H1 (cell line): Measurements from ENCODE around the gene PPP1R3C. TPM values are rescaled to one million over a fixed set of nuclear protein-coding genes. Genes with fewer than 3 reads are reported as not detected.

Experiments
- CTCF ChIA-PET: fragments of 300-600 bp; sonication (Branson Sonifier 250); formaldehyde crosslinking; loops from one replicate; lab custom pipeline; 2021; ENCODE audit not compliant: partially characterized antibody; lab: Charles Lee
- POLR2A ChIA-PET: fragments of 300-600 bp; sonication (Branson Sonifier 250); formaldehyde crosslinking; loops from one replicate; lab custom pipeline; 2021; ENCODE audit warnings: inconsistent platforms; ENCODE audit not compliant: partially characterized antibody; lab: Charles Lee
- DNase-seq, 2 experiments: peaks; one replicate each; pipeline versions ENCODE4 v3.0.0 to v3.0.0-alpha.2; 2010 to 2022; ENCODE audit warnings: low spot score in 2 of 2, low read depth in 1 of 2, mixed read lengths in 1 of 2
- FAIRE-seq: peaks from 2 replicates; lab custom pipeline; 2011; peaks lifted over from hg19 to GRCh38; lab: Jason Lieb, UNC
- H2AFZ ChIP-seq: 2 replicates; pipeline ENCODE4 v1.8.1; 2012; ENCODE audit warnings: low read length, inconsistent platforms
- H2AK5ac ChIP-seq: 2 replicates; pipeline ENCODE4 v1.6.1; 2013; ENCODE audit warnings: low read depth, low read length
- H2BK120ac ChIP-seq: replicated peaks from 2 replicates; pipeline ENCODE3; 2013; ENCODE audit warnings: low read depth, low read length, inconsistent platforms
- H2BK12ac ChIP-seq: 2 replicates; pipeline ENCODE4 v1.6.1; 2013; ENCODE audit warnings: low read depth, low read length
- H2BK15ac ChIP-seq: 2 replicates; pipeline ENCODE4 v1.6.1; 2013; ENCODE audit warnings: low read length
- H2BK20ac ChIP-seq: 2 replicates; pipeline ENCODE4 v1.6.1; 2013; ENCODE audit warnings: low read length
- H2BK5ac ChIP-seq: 2 replicates; pipeline ENCODE4 v1.6.1; 2013; ENCODE audit warnings: low read depth, low read length
- H3K14ac ChIP-seq: 2 replicates; pipeline ENCODE4 v1.6.1; 2013; ENCODE audit warnings: inconsistent platforms; ENCODE audit not compliant: insufficient read length
- H3K18ac ChIP-seq: 2 replicates; pipeline ENCODE4 v1.6.1; 2013; ENCODE audit warnings: low read length; ENCODE audit errors: extremely low read depth
- H3K23ac ChIP-seq: 2 replicates; pipeline ENCODE4 v1.6.1; 2013; ENCODE audit warnings: inconsistent platforms; ENCODE audit not compliant: insufficient read length
- H3K23me2 ChIP-seq: 2 replicates; pipeline ENCODE4 v1.6.1; 2013; ENCODE audit warnings: low read depth, low read length
- H3K27ac ChIP-seq: 2 replicates; pipeline ENCODE4 v1.6.1; 2011; ENCODE audit warnings: low read depth, low read length, inconsistent platforms
- H3K27me3 ChIP-seq, 4 experiments: replicated peaks in 1 of 4; 1 replicate in 1 of 4; 2 replicates in 3 of 4; pipeline versions ENCODE4 v1.6.1 to v1.8.1; 2011 to 2013; ENCODE audit warnings: low read length in 3 of 4, mild to moderate bottlenecking in 3 of 4, inconsistent platforms in 2 of 4, mixed read lengths in 2 of 4, moderate library complexity in 1 of 4; ENCODE audit not compliant: control insufficient read depth in 3 of 4, insufficient read depth in 3 of 4; ENCODE audit errors: extremely low read depth in 1 of 4
- H3K36me3 ChIP-seq, 4 experiments: 2 replicates each; pipeline versions ENCODE4 v1.6.1 to v1.8.1; 2011 to 2013; ENCODE audit warnings: mild to moderate bottlenecking in 4 of 4, low read length in 3 of 4, moderate library complexity in 2 of 4, control low read depth in 1 of 4, inconsistent platforms in 1 of 4; ENCODE audit not compliant: insufficient read depth in 4 of 4, control insufficient read depth in 2 of 4
- H3K4ac ChIP-seq: replicated peaks from 2 replicates; pipeline ENCODE3; 2013; ENCODE audit warnings: low read length, low read depth, mixed read lengths, inconsistent platforms; ENCODE audit not compliant: insufficient read length
- H3K4me1 ChIP-seq, 4 experiments: replicated peaks in 1 of 4; 1 replicate in 1 of 4; 2 replicates in 3 of 4; pipeline versions ENCODE4 v1.6.1 to v1.8.1; 2011 to 2013; ENCODE audit warnings: low read length in 3 of 4, inconsistent platforms in 2 of 4, mixed read lengths in 1 of 4; ENCODE audit not compliant: insufficient read depth in 4 of 4, control insufficient read depth in 3 of 4
- H3K4me2 ChIP-seq, 2 experiments: 2 replicates each; pipeline versions ENCODE4 v1.6.1 to v1.8.1; 2011 to 2013; ENCODE audit warnings: low read depth in 2 of 2, low read length in 2 of 2, control low read depth in 1 of 2, inconsistent platforms in 1 of 2, mild to moderate bottlenecking in 1 of 2; ENCODE audit not compliant: insufficient read depth in 1 of 2
- H3K4me3 ChIP-seq, 4 experiments: fragments of 200-600, 300-600 bp in 1 of 4; sonication (generic), shearing (Covaris generic), sonication (Bioruptor Twin) in 1 of 4; 2 replicates each; pipeline versions ENCODE4 v1.5.1 to v1.8.1; 2011 to 2016; ENCODE audit warnings: low read length in 4 of 4, low read depth in 3 of 4, control low read depth in 2 of 4, inconsistent platforms in 2 of 4, mild to moderate bottlenecking in 2 of 4, mixed read lengths in 1 of 4, moderate library complexity in 1 of 4; ENCODE audit not compliant: insufficient read depth in 2 of 4; ENCODE audit errors: extremely low read depth in 1 of 4
- H3K56ac ChIP-seq: replicated peaks from 2 replicates; pipeline ENCODE3; 2013; ENCODE audit warnings: low read depth, mild to moderate bottlenecking, mixed read lengths, low read length, inconsistent platforms; ENCODE audit not compliant: insufficient read length
- H3K79me1 ChIP-seq: 2 replicates; pipeline ENCODE4 v1.6.1; 2013; ENCODE audit warnings: low read depth, low read length, control low read depth
- H3K79me2 ChIP-seq, 2 experiments: 2 replicates each; pipeline versions ENCODE4 v1.6.1 to v1.8.1; 2012 to 2013; ENCODE audit warnings: low read length in 2 of 2, mild to moderate bottlenecking in 2 of 2, inconsistent platforms in 1 of 2; ENCODE audit not compliant: insufficient read depth in 2 of 2, control insufficient read depth in 1 of 2
- H3K9ac ChIP-seq, 4 experiments: replicated peaks in 1 of 4; 1 replicate in 1 of 4; 2 replicates in 3 of 4; pipeline versions ENCODE4 v1.6.1 to v1.8.1; 2011 to 2013; ENCODE audit warnings: low read depth in 3 of 4, low read length in 3 of 4, control low read depth in 2 of 4, mild to moderate bottlenecking in 2 of 4, moderate library complexity in 2 of 4, inconsistent platforms in 1 of 4; ENCODE audit errors: extremely low read depth in 1 of 4
- H3K9me3 ChIP-seq, 2 experiments: 2 replicates each; pipeline versions ENCODE4 v1.6.1 to v1.8.1; 2012 to 2013; ENCODE audit warnings: mild to moderate bottlenecking in 2 of 2, moderate library complexity in 2 of 2, control low read depth in 1 of 2, inconsistent platforms in 1 of 2, low read depth in 1 of 2, low read length in 1 of 2, mixed read lengths in 1 of 2; ENCODE audit not compliant: insufficient read depth in 2 of 2
- H4K20me1 ChIP-seq, 2 experiments: replicated peaks in 1 of 2; 2 replicates each; pipeline versions ENCODE3 to v1.8.1; 2011 to 2013; ENCODE audit warnings: inconsistent platforms in 2 of 2, low read length in 2 of 2, mild to moderate bottlenecking in 1 of 2; ENCODE audit not compliant: insufficient read depth in 2 of 2, control insufficient read depth in 1 of 2
- H4K5ac ChIP-seq: 2 replicates; pipeline ENCODE4 v1.6.1; 2013; ENCODE audit warnings: low read length, low read depth, mixed read lengths, inconsistent platforms; ENCODE audit not compliant: insufficient read length
- H4K8ac ChIP-seq: 2 replicates; pipeline ENCODE4 v1.8.0; 2013; ENCODE audit warnings: mild to moderate bottlenecking, moderate library complexity, low read length, inconsistent platforms; ENCODE audit not compliant: insufficient read depth; ENCODE audit errors: extremely low read depth
- H4K91ac ChIP-seq: replicated peaks from 2 replicates; pipeline ENCODE3; 2013; ENCODE audit warnings: low read length, mixed read lengths, inconsistent platforms; ENCODE audit not compliant: insufficient read length
- CTBP2 ChIP-seq: IDR thresholded peaks from 2 replicates; pipeline ENCODE4 v1.7.0; 2011; ENCODE audit warnings: borderline replicate concordance, mild to moderate bottlenecking, moderate library complexity, mixed read lengths, low read length; ENCODE audit not compliant: insufficient read depth, insufficient read length
- RXRA ChIP-seq: IDR thresholded peaks from 2 replicates; pipeline ENCODE4 v1.6.1; 2011; ENCODE audit warnings: low read depth, mild to moderate bottlenecking, low read length, moderate library complexity; ENCODE audit not compliant: insufficient read depth
- WGBS, 2 experiments: shearing (Covaris generic) in 1 of 2; methylation state at CpG; one replicate each; pipeline versions ENCODE4 v1.1.6 to v1.1.7; 2013 to 2015; ENCODE audit warnings: low lambda C conversion rate in 2 of 2, mixed read lengths in 2 of 2, inconsistent platforms in 1 of 2, low coverage in 1 of 2, missing lambda C conversion rate in 1 of 2; ENCODE audit not compliant: insufficient replicate concordance in 2 of 2, insufficient coverage in 1 of 2, insufficient read length in 1 of 2; ENCODE audit errors: extremely low coverage in 1 of 2, missing lambda C conversion rate in 1 of 2; 5-methylcytosine and 5-hydroxymethylcytosine counted together
- polyA plus RNA-seq, 7 experiments: library from polyadenylated mRNA; depleted of rRNA in 3 of 7; stranded (reverse) in 5 of 7; unstranded in 2 of 7; fragments of >200 nt in 5 of 7; fragments of 200-250 nt in 2 of 7; gene quantifications; 1 replicate in 5 of 7; 2 replicates in 1 of 7; 4 replicates in 1 of 7; pipeline versions ENCODE4 v1.2.1 to v1.2.3, GENCODE V29; 2011 to 2013; ENCODE audit warnings: missing spikeins in 2 of 7, mixed read lengths in 2 of 7
- total RNA-seq: library from RNA; stranded (reverse); fragmentation: NEBNext Ultra II Directional; extraction: Animal tissue kit (Norgen Biotek cat#: 25700); gene quantifications from 2 replicates; pipeline ENCODE4 v1.2.1, GENCODE V29; 2021

The PPP1R3C gene
- total and polyA plus RNA-seq, 2 of the 8 experiments (the other 6 are each of a cell fraction or from before 2014, with no cell fraction given), result 1.3 TPM

DNA sequence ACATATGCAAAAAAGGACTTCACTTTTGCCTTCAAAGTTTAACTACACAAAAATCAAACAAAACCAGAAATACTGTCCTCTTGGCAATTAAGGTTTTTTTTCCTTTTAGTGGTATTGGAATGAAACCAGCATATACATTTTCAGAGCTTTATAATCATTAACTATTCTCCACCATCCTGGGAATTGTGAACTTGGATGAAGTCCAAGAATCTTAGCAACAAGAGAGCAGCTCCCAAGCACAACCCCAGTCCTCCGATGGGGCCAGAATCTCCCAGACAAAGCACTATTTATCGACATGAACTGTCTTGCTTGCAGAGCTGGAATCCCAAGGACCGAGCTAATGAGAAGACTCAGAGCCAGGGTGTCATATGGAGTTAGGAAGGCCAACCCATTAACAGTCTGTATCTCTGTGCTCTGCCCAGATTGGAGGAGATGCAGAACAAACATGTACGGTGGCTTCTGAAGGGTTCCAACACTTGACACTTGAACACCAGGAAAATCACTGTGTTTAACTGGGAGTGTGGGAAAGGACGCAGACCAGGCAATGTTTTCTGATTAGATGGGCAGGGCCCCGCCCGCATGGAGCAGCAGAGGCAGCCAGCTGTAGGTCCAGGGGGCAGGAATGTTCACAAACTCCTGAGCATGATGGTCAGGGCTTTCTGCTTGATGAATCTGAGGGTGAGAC is 35.5 kb downstream of the PPP1R3C start:
- 93% methylated on average over 7 of the region's 7 CpGs; no CpG with 5 or more reads in 1 of the 2 experiments for WGBS, 2 experiments
- H4K91ac ChIP-seq, result no peak overlapping the region
- ChIA-PET POLR2A (no interaction called here), CTCF (interaction anchor here (0.8 to 2.2 kb wide), 7 partner anchors 11 to 97 kb away, joined by 3 to 8 read pairs (median 4); no protein-coding TSS in a partner anchor)
- H3K23ac ChIP-seq, result no peak overlapping the region
- no peak overlapping the region for H3K4me2 ChIP-seq
- no peak overlapping the region for H3K4me3 ChIP-seq
- no peaks in the 10 kb centered on the region; a peak in 1 of 7 replicates for H3K27me3 ChIP-seq
- H3K4ac ChIP-seq, result no peak overlapping the region
- no peak overlapping the region for H2BK20ac ChIP-seq
- no peak overlapping the region for H3K9ac ChIP-seq
- no peaks in the 10 kb centered on the region for H4K20me1 ChIP-seq
- no peak overlapping the region for H4K8ac ChIP-seq
- no peaks in the 10 kb centered on the region for H3K9me3 ChIP-seq
- H2BK12ac ChIP-seq, result no peak overlapping the region
- no peak for DNase-seq
- no peak overlapping the region for H3K14ac ChIP-seq
- no peak overlapping the region for H2BK15ac ChIP-seq
- H3K79me1 ChIP-seq, result no peaks in the 10 kb centered on the region
- H2BK120ac ChIP-seq, result no peak overlapping the region
- H2AFZ ChIP-seq, result no peak overlapping the region
- H3K18ac ChIP-seq, result no peak overlapping the region
- no peaks in the 10 kb centered on the region for H3K23me2 ChIP-seq
- no peak overlapping the region for H3K27ac ChIP-seq
- H3K56ac ChIP-seq, result no peak overlapping the region
- no peak overlapping the region for H4K5ac ChIP-seq
- H3K36me3 ChIP-seq, result no peaks in the 10 kb centered on the region
- no peak overlapping the region for H2AK5ac ChIP-seq
- TF ChIP-seq RXRA (no peak), CTBP2 (no peak)
- no peaks in the 10 kb centered on the region for H3K79me2 ChIP-seq
- no peak for FAIRE-seq
- no peaks in the 10 kb centered on the region for H3K4me1 ChIP-seq
- H2BK5ac ChIP-seq, result no peak overlapping the region
